SK-N-MC (cell line): ENCODE data around the gene ADAMTS4.

Source experiments
- DNase-seq: peaks from one replicate; pipeline ENCODE4 v3.0.0-alpha.2; 2011; ENCODE audit warnings: low read depth, low spot score
- H3K27ac ChIP-seq: fragments of 200-600 bp; sonication (generic); 2 replicates; pipeline ENCODE4 v1.5.1; 2016; ENCODE audit warnings: mixed run types
- H3K36me3 ChIP-seq: fragments of 200-600 bp; sonication (generic); 2 replicates; pipeline ENCODE4 v1.6.1; 2017; ENCODE audit warnings: antibody characterized with exemption, low read length, mixed read lengths; ENCODE audit not compliant: insufficient read depth
- H3K4me3 ChIP-seq: fragments of 200-600 bp; sonication (generic); 2 replicates; pipeline ENCODE4 v1.5.1; 2016
- H3K9ac ChIP-seq: fragments of 200-600 bp; sonication (generic); 2 replicates; pipeline ENCODE4 v1.8.0; 2017; ENCODE audit warnings: mixed run types, mixed read lengths; ENCODE audit not compliant: insufficient read length
- H3K9me3 ChIP-seq: fragments of 200-600 bp; sonication (generic); 2 replicates; pipeline ENCODE4 v1.6.1; 2017; ENCODE audit warnings: low read depth, mild to moderate bottlenecking, antibody characterized with exemption, low read length, moderate library complexity, mixed read lengths
- EZH2 ChIP-seq: fragments of 200-600 bp; sonication (generic); IDR thresholded peaks from one replicate; pipeline ENCODE4 v1.6.1; 2017; ENCODE audit warnings: antibody characterized with exemption
- FOXP2 ChIP-seq: optimal IDR thresholded peaks from 2 replicates; pipeline ENCODE3; 2011; ENCODE audit warnings: mild to moderate bottlenecking, moderate library complexity; ENCODE audit not compliant: insufficient read depth; ENCODE audit errors: extremely low read length, control extremely low read depth
- POLR2AphosphoS5 ChIP-seq: IDR thresholded peaks from 2 replicates; pipeline ENCODE4 v1.6.1; 2012; ENCODE audit warnings: mild to moderate bottlenecking, low read depth, low read length, borderline replicate concordance

ADAMTS4 gene

GRCh38 chr1:161223805-161224694, 25.2 kb upstream of the ADAMTS4 start:
- DNase-seq, result no peak
- Histone ChIP-seq H3K27ac (no peak overlapping the region), H3K36me3 (peaks cover 10% of the 10 kb centered on the region; the same call in 1 of the 2 replicates), H3K9ac (no peak overlapping the region), H3K4me3 (no peak overlapping the region), H3K9me3 (no peaks in the 10 kb centered on the region)
- TF ChIP-seq FOXP2 (no peak), POLR2AphosphoS5 (no peak), EZH2 (no peak)

- DNase-seq, result no peak
- H3K4me3 ChIP-seq, result no peak overlapping the region
- H3K9ac ChIP-seq, result no peak overlapping the region
- H3K9me3 ChIP-seq, result no peaks in the 10 kb centered on the region
- no peaks in the 10 kb centered on the region for H3K36me3 ChIP-seq
- no peak for TF ChIP-seq POLR2AphosphoS5
- TF ChIP-seq FOXP2, result no peak
- no peak for TF ChIP-seq EZH2
- no peak overlapping the region for H3K27ac ChIP-seq
These were observed 23.5 kb upstream of the ADAMTS4 start for GRCh38 chr1:161222175-161223019.

DNA sequence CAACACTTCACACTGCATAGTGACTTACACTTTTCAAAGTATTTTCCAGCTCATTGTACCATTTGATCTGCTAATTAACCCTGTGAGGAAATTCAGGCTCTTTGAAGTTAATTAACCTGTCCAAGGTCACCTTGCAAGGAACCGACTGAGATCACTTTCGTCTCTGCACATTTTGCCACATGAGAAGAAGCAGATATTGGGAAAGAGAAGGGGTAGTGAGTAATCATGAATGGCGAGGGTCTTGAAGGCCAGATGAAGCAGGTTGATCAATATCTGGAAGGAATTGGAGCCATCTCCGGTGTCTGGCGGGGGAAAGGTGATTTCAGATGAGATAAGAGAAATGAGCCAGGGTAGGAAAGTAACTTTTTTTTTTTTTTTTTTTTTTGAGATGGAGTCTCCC, 21.1 kb upstream of the ADAMTS4 start:
- no peak overlapping the region for H3K4me3 ChIP-seq
- TF ChIP-seq POLR2AphosphoS5, result no peak
- TF ChIP-seq EZH2, result no peak
- TF ChIP-seq FOXP2, result no peak

GRCh38 chr1:161219078-161219892, 20.4 kb upstream of the ADAMTS4 start:
- DNase-seq, result no peak
- no peak overlapping the region for H3K4me3 ChIP-seq
- peaks cover 7% of the 10 kb centered on the region; the same call in 1 of the 2 replicates for H3K36me3 ChIP-seq
- no peaks in the 10 kb centered on the region for H3K9me3 ChIP-seq
- TF ChIP-seq POLR2AphosphoS5 (no peak), EZH2 (no peak), FOXP2 (no peak)
- H3K27ac ChIP-seq, result no peak overlapping the region
- H3K9ac ChIP-seq, result no peak overlapping the region

More for the DNA sequence above, 21.1 kb upstream of the ADAMTS4 start:
- Histone ChIP-seq H3K36me3 (peaks cover 4% of the 10 kb centered on the region; the same call in 1 of the 2 replicates), H3K9me3 (no peaks in the 10 kb centered on the region), H3K27ac (no peak overlapping the region), H3K9ac (no peak overlapping the region)
- DNase-seq, result no peak

GRCh38 chr1:161218301-161219077, 19.6 kb upstream of the ADAMTS4 start:
- Histone ChIP-seq H3K36me3 (peaks cover 15% of the 10 kb centered on the region), H3K4me3 (no peak overlapping the region), H3K9ac (no peak overlapping the region), H3K9me3 (no peaks in the 10 kb centered on the region), H3K27ac (no peak overlapping the region)
- TF ChIP-seq POLR2AphosphoS5, result no peak
- TF ChIP-seq FOXP2, result no peak
- no peak for TF ChIP-seq EZH2
- DNase-seq, result no peak

- Histone ChIP-seq H3K27ac (no peak overlapping the region), H3K4me3 (no peak overlapping the region), H3K9ac (no peak overlapping the region), H3K36me3 (peaks cover 22% of the 10 kb centered on the region), H3K9me3 (no peaks in the 10 kb centered on the region)
- TF ChIP-seq EZH2 (no peak), POLR2AphosphoS5 (no peak), FOXP2 (no peak)
- no peak for DNase-seq
These were observed 19.0 kb upstream of the ADAMTS4 start for GRCh38 chr1:161217831-161218230.

DNA sequence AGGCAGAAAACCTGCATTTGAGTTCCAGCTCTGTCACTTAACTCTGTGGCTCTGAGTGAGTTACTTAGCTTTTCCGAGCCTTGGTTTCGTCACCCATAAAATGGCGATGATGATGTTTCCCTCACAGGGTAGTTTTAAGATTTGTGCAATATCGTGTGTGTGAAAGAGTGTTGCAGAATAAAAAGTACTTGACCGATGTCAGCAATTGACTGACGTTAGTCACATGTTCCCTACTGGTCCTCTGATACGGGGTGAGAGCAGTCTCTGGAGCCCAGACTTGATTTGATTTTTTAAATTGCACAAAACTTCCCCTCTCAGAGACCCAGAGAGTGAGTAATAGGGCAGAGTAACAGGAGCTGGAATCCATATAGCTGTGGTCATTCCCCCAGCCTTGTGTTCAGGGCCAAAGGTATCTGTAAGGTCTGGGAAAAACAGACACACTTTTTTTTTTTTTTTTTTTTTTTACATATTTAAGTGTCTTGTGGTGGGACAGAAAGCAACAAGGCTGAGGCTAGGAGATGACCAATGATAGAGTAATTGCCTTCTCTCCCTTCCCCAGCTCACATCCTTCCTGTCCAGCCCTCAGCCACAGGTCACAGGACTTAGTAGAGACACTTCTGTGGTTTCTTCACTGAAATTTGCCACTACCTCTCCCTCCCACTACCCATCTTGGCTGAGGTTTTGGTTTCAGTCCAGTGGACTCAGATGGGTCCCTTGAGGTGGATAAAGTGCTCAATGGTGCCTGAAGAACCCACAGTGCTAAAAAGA, 18.3 kb upstream of the ADAMTS4 start:
- DNase-seq, result no peak
- Histone ChIP-seq H3K4me3 (no peak overlapping the region), H3K36me3 (peaks cover 28% of the 10 kb centered on the region), H3K9me3 (no peaks in the 10 kb centered on the region), H3K9ac (no peak overlapping the region), H3K27ac (peak overlapping the region; percentile 44)
- TF ChIP-seq EZH2 (no peak), POLR2AphosphoS5 (no peak), FOXP2 (no peak)
